Loucy (cell line): Measurements from ENCODE around the gene C6orf163.

Experiments used
- H2AFZ ChIP-seq: fragments of 200-600 bp; sonication (generic); 2 replicates; pipeline ENCODE4 v1.6.0; 2016; ENCODE audit warnings: antibody characterized with exemption, mild to moderate bottlenecking, low read length, moderate library complexity
- H3F3A ChIP-seq: fragments of 200-600 bp; 2 replicates; pipeline ENCODE4 v1.6.0; 2016; ENCODE audit warnings: antibody characterized with exemption, low read depth, mild to moderate bottlenecking
- H3K27me3 ChIP-seq: fragments of 200-600 bp; sonication (generic); 2 replicates; pipeline ENCODE4 v1.6.1; 2014; ENCODE audit warnings: low read length, mild to moderate bottlenecking; ENCODE audit not compliant: insufficient read depth, poor library complexity, severe bottlenecking
- H3K36me3 ChIP-seq: fragments of 200-600 bp; sonication (generic); 2 replicates; pipeline ENCODE4 v1.6.1; 2016; ENCODE audit warnings: low read length; ENCODE audit not compliant: insufficient read depth
- H3K4me1 ChIP-seq: fragments of 200-600 bp; sonication (generic); 2 replicates; pipeline ENCODE4 v1.5.1; 2014; ENCODE audit warnings: low read length, mild to moderate bottlenecking; ENCODE audit not compliant: insufficient read depth, poor library complexity, severe bottlenecking
- H3K4me2 ChIP-seq: fragments of 200-600 bp; sonication (generic); 2 replicates; pipeline ENCODE4 v1.6.0; 2014; ENCODE audit warnings: antibody characterized with exemption, low read length, low read depth, mild to moderate bottlenecking; ENCODE audit not compliant: poor library complexity, severe bottlenecking
- H3K4me3 ChIP-seq: fragments of 200-600 bp; sonication (generic); 2 replicates; pipeline ENCODE4 v1.5.1; 2014; ENCODE audit warnings: low read length, mild to moderate bottlenecking, mixed read lengths; ENCODE audit not compliant: poor library complexity, severe bottlenecking
- H3K79me2 ChIP-seq: fragments of 200-600 bp; sonication (generic); 2 replicates; pipeline ENCODE4 v1.6.1; 2014; ENCODE audit warnings: low read length; ENCODE audit not compliant: insufficient read depth
- H3K9ac ChIP-seq: fragments of 200-600 bp; sonication (generic); 2 replicates; pipeline ENCODE4 v1.6.0; 2014; ENCODE audit warnings: mild to moderate bottlenecking, low read depth, low read length, moderate library complexity; ENCODE audit not compliant: poor library complexity, severe bottlenecking
- H3K9me2 ChIP-seq: fragments of 200-600 bp; sonication (generic); replicated peaks from 2 replicates; pipeline ENCODE4 v1.6.1; 2016; ENCODE audit warnings: low read depth, low read length, mixed read lengths
- H3K9me3 ChIP-seq: fragments of 200-600 bp; sonication (generic); 2 replicates; pipeline ENCODE4 v1.6.1; 2014; ENCODE audit warnings: mild to moderate bottlenecking, antibody characterized with exemption, low read length, low read depth; ENCODE audit not compliant: insufficient read depth
- H4K20me1 ChIP-seq: fragments of 200-600 bp; sonication (generic); 2 replicates; pipeline ENCODE4 v1.6.0; 2014; ENCODE audit warnings: antibody characterized with exemption, low read length, mild to moderate bottlenecking; ENCODE audit not compliant: insufficient read depth, poor library complexity, severe bottlenecking
- EZH2phosphoT487 ChIP-seq: fragments of 200-600 bp; IDR thresholded peaks from 2 replicates; pipeline ENCODE4 v1.6.1; 2018; ENCODE audit warnings: antibody characterized with exemption, mild to moderate bottlenecking, moderate library complexity, borderline replicate concordance
- TF ChIP-seq, protein P1 (sequence below): fragments of 200-600 bp; sonication (generic); conservative IDR thresholded peaks from 2 replicates; pipeline ENCODE4 v1.5.1; 2014; ENCODE audit warnings: mild to moderate bottlenecking, antibody characterized with exemption, low read length

The C6orf163 gene

DNA sequence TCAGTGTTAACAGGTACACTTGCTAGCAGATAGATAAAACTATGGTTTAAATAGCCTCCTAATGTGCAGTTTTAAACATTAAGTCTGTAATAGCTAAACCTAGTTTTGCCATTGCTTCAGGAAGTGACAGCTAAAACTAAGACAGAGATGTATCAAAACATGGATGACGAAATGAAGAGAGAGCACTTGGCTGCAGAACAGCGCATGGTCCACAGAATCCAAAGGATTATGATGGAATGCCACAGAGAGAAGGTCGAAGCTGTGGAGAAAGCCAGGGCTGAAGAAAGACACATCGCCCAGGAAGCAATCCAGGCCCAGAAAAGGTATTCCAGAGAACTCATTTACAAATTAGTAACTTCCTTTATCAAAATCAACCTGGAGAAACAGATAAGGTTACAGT lies 11.6 kb downstream of the C6orf163 start:
- H3K9me2 ChIP-seq = no peaks in the 10 kb centered on the region
- no peaks in the 10 kb centered on the region for H3K27me3 ChIP-seq
- H3K9ac ChIP-seq = no peak overlapping the region
- no peak overlapping the region for H2AFZ ChIP-seq
- no peaks in the 10 kb centered on the region for H3K4me1 ChIP-seq
- no peak overlapping the region for H3K4me2 ChIP-seq
- no peak overlapping the region for H3K4me3 ChIP-seq
- no peaks in the 10 kb centered on the region for H3K36me3 ChIP-seq
- no peaks in the 10 kb centered on the region for H3K9me3 ChIP-seq
- H4K20me1 ChIP-seq = no peaks in the 10 kb centered on the region
- no peaks in the 10 kb centered on the region for H3F3A ChIP-seq
- no peak for TF ChIP-seq EZH2phosphoT487
- TF ChIP-seq, protein P1, sequence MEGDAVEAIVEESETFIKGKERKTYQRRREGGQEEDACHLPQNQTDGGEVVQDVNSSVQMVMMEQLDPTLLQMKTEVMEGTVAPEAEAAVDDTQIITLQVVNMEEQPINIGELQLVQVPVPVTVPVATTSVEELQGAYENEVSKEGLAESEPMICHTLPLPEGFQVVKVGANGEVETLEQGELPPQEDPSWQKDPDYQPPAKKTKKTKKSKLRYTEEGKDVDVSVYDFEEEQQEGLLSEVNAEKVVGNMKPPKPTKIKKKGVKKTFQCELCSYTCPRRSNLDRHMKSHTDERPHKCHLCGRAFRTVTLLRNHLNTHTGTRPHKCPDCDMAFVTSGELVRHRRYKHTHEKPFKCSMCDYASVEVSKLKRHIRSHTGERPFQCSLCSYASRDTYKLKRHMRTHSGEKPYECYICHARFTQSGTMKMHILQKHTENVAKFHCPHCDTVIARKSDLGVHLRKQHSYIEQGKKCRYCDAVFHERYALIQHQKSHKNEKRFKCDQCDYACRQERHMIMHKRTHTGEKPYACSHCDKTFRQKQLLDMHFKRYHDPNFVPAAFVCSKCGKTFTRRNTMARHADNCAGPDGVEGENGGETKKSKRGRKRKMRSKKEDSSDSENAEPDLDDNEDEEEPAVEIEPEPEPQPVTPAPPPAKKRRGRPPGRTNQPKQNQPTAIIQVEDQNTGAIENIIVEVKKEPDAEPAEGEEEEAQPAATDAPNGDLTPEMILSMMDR = no peak
- H3K79me2 ChIP-seq = no peaks in the 10 kb centered on the region

DNA sequence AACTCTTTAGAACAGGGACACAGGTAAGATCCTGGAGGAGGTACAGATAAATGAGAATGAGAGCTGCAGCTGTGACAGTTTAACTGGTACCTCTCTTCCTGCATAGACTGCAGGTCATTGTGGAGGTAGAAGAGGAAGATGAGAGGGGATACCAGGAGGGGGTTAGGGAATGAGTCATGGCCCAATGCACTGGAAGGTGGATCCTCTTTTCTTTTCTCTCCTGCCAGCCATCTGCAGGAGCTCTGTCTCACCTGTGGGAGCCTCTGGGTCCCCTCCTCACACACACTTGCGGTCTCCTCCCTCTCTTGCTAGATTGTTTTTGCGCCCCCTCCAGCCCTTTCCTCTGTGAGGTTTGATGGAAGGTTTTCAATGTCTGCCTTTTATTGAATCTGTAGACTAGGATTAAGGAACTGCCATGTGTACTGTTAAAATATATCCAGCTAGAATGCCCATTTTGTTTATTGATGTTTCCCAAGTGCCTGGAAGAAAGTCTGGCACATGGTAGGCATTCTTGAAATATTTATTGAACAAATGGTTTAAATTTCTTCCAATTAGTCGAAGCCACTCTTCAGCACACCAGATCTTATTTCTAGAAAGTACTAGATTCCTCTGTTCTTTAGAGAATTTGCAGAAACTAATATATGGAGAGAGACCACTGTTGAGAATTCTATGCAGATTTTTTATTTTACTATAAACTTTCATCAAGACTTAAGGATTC lies 13.0 kb downstream of the C6orf163 start:
- Histone ChIP-seq H3K36me3 (no peaks in the 10 kb centered on the region), H2AFZ (no peak overlapping the region), H3K9me2 (no peaks in the 10 kb centered on the region), H4K20me1 (no peaks in the 10 kb centered on the region), H3K9ac (no peak overlapping the region), H3K4me1 (no peaks in the 10 kb centered on the region), H3K4me2 (no peak overlapping the region), H3K4me3 (no peak overlapping the region), H3F3A (no peaks in the 10 kb centered on the region), H3K79me2 (no peaks in the 10 kb centered on the region), H3K9me3 (no peaks in the 10 kb centered on the region), H3K27me3 (no peaks in the 10 kb centered on the region)
- TF ChIP-seq, protein P1 = no peak
- no peak for TF ChIP-seq EZH2phosphoT487

DNA sequence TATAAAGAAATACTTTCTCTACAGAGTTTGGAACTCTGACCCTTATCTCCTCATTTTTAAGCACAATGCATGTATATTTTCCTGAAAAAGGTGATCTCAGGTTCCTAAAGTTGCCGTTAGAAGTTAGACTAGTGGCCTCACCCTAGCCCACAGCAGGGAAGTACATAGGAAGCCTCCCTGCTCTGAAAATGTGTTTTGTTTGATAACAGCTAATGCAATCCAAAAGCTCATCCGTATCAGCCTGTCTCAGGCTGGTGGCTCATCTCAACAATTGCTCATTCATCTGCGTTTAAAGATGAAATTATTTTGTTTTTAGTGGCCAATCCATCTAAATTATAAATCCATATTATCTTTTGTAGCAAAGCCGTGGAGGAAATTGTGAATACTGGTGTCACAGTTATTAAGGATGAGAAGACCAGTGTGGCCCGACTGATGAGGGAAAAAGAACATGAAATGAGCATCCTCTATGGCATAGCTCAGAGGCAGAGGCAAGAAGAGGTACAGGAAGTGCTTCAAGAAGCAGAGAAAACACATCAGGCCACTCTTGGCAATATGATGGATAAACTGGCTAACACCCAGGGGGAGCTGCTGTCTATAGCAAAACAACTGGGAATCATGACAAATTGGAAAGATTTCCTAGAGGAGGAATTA lies 20.1 kb downstream of the C6orf163 start:
- TF ChIP-seq EZH2phosphoT487 = no peak
- TF ChIP-seq, protein P1 = no peak
- Histone ChIP-seq H3K9me3 (no peaks in the 10 kb centered on the region), H4K20me1 (no peaks in the 10 kb centered on the region), H3K4me3 (no peak overlapping the region), H3K27me3 (no peaks in the 10 kb centered on the region), H3K36me3 (no peaks in the 10 kb centered on the region), H2AFZ (no peak overlapping the region), H3K9me2 (no peaks in the 10 kb centered on the region), H3K79me2 (no peaks in the 10 kb centered on the region), H3F3A (no peaks in the 10 kb centered on the region), H3K9ac (no peak overlapping the region), H3K4me2 (no peak overlapping the region), H3K4me1 (no peaks in the 10 kb centered on the region)
